DND-41 (cell line): ENCODE data around the gene SPNS1.

Source experiments
- ATAC-seq: fragments of 200-7000 bp; cut with Tn5 transposase; 3 replicates; pipeline ENCODE4 v1.9.1; 2021; ENCODE audit warnings: low read depth; ENCODE audit not compliant: insufficient read depth
- DNase-seq: peaks from one replicate; pipeline ENCODE4 v3.0.0-alpha.2; 2020
- H2AFZ ChIP-seq: 2 replicates; pipeline ENCODE4 v1.6.0; 2012; ENCODE audit warnings: low read depth, low read length
- H3K27ac ChIP-seq: 2 replicates; pipeline ENCODE4 v1.5.1; 2012; ENCODE audit warnings: low read length, inconsistent platforms
- H3K27me3 ChIP-seq: fragments of 200-600 bp; sonication (generic); 2 replicates; pipeline ENCODE4 v1.6.0; 2012; ENCODE audit warnings: low read length, mild to moderate bottlenecking, inconsistent platforms; ENCODE audit not compliant: insufficient read depth, poor library complexity
- H3K36me3 ChIP-seq: 2 replicates; pipeline ENCODE4 v1.5.1; 2012; ENCODE audit warnings: low read length, inconsistent platforms; ENCODE audit not compliant: insufficient read depth
- H3K4me1 ChIP-seq: 2 replicates; pipeline ENCODE4 v1.5.1; 2012; ENCODE audit warnings: mild to moderate bottlenecking, low read length; ENCODE audit not compliant: insufficient read depth
- H3K4me2 ChIP-seq: 2 replicates; pipeline ENCODE4 v1.6.0; 2012; ENCODE audit warnings: mild to moderate bottlenecking, moderate library complexity, low read length, inconsistent platforms; ENCODE audit not compliant: insufficient read depth
- H3K4me3 ChIP-seq, 2 experiments: fragments of 200-600 bp in 1 of 2; shearing (Covaris generic) in 1 of 2; 2 replicates each; pipeline ENCODE4 v1.5.1; 2012 to 2016; ENCODE audit warnings: inconsistent platforms in 2 of 2, low read length in 2 of 2, mild to moderate bottlenecking in 2 of 2, low read depth in 1 of 2, moderate library complexity in 1 of 2
- H3K79me2 ChIP-seq: 2 replicates; pipeline ENCODE4 v1.6.0; 2012; ENCODE audit warnings: low read length, inconsistent platforms; ENCODE audit not compliant: insufficient read depth
- H3K9ac ChIP-seq: 2 replicates; pipeline ENCODE4 v1.6.0; 2012; ENCODE audit warnings: low read depth, mild to moderate bottlenecking, inconsistent platforms, low read length, moderate library complexity
- H3K9me3 ChIP-seq: 2 replicates; pipeline ENCODE4 v1.5.1; 2012; ENCODE audit warnings: low read length, moderate library complexity, mild to moderate bottlenecking, inconsistent platforms; ENCODE audit not compliant: insufficient read depth, severe bottlenecking
- H4K20me1 ChIP-seq: 2 replicates; pipeline ENCODE4 v1.6.0; 2012; ENCODE audit warnings: low read length; ENCODE audit not compliant: insufficient read depth
- EZH2 ChIP-seq: IDR thresholded peaks from 3 replicates; pipeline ENCODE4 v1.6.1; 2012; ENCODE audit warnings: borderline replicate concordance, low read depth, mild to moderate bottlenecking, moderate library complexity, low read length, inconsistent platforms; ENCODE audit not compliant: severe bottlenecking
- TF ChIP-seq, protein P1 (sequence below): IDR thresholded peaks from 2 replicates; pipeline ENCODE4 v1.5.1; 2012; ENCODE audit warnings: borderline replicate concordance, low read length, moderate library complexity, mild to moderate bottlenecking; ENCODE audit not compliant: poor library complexity, severe bottlenecking; ENCODE audit errors: extremely low read depth

Gene SPNS1

DNA sequence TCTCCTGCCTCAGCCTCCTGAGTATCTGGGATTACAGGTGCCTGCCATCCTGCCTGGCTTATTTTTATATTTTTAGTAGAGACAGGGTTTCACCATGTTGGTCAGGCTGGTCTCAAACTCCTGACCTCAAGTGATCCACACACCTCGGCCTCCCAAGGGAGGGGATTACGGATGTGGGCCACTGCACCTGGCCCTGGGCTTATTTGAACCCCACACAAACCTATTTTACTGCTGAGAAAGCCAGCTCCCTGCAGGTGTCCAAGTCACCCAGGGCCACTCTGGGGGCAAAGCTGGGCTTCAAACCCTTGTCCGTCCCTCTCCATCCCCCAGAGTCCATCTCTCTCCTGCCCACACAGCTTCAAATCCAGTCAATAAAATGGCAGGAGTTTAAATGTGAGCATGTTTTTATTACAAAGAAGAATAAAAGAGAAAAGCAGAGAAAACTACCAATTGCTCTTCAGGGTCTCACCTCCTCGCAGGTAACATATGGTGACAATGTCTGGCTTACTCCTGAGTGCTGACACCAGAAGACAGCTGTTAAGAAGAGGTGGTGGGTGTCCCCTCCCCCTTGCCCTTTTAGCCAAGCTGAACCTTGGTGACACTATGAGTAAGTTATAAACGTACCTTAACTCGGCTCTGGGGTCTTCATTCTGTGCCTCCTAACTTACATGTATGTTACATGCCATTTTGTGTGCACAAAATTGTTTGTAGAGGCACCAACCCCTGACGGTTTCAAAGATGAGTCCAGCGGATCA, 55.7 kb downstream of the SPNS1 start:
- no peak for TF ChIP-seq EZH2
- TF ChIP-seq, protein P1, sequence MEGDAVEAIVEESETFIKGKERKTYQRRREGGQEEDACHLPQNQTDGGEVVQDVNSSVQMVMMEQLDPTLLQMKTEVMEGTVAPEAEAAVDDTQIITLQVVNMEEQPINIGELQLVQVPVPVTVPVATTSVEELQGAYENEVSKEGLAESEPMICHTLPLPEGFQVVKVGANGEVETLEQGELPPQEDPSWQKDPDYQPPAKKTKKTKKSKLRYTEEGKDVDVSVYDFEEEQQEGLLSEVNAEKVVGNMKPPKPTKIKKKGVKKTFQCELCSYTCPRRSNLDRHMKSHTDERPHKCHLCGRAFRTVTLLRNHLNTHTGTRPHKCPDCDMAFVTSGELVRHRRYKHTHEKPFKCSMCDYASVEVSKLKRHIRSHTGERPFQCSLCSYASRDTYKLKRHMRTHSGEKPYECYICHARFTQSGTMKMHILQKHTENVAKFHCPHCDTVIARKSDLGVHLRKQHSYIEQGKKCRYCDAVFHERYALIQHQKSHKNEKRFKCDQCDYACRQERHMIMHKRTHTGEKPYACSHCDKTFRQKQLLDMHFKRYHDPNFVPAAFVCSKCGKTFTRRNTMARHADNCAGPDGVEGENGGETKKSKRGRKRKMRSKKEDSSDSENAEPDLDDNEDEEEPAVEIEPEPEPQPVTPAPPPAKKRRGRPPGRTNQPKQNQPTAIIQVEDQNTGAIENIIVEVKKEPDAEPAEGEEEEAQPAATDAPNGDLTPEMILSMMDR, result no peak
- H2AFZ ChIP-seq, result no peak overlapping the region
- DNase-seq (no peak), ATAC-seq (no peak)
- no peaks in the 10 kb centered on the region for H3K36me3 ChIP-seq
- no peaks in the 10 kb centered on the region for H3K9me3 ChIP-seq
- H3K27ac ChIP-seq, result no peak overlapping the region
- H3K9ac ChIP-seq, result no peak overlapping the region
- no peaks in the 10 kb centered on the region for H4K20me1 ChIP-seq
- H3K4me2 ChIP-seq, result no peak overlapping the region
- peaks cover 24% of the 10 kb centered on the region for H3K4me1 ChIP-seq
- H3K4me3 ChIP-seq, result no peak overlapping the region
- H3K79me2 ChIP-seq, result no peaks in the 10 kb centered on the region
- no peaks in the 10 kb centered on the region for H3K27me3 ChIP-seq
